Ishikawa (cell line): ENCODE data around the gene BARHL1.

Experiments used
- CEBPB ChIP-seq: IDR thresholded peaks from 2 replicates; pipeline ENCODE4 v1.6.1; 2012
- CREB1 ChIP-seq: IDR thresholded peaks from 2 replicates; pipeline ENCODE4 v1.6.1; 2012; ENCODE audit warnings: low read depth
- EGR1 ChIP-seq: IDR thresholded peaks from 2 replicates; pipeline ENCODE4 v1.6.1; 2012
- EP300 ChIP-seq: IDR thresholded peaks from 2 replicates; pipeline ENCODE4 v1.6.1; 2012; ENCODE audit warnings: borderline replicate concordance
- FOXM1 ChIP-seq: IDR thresholded peaks from 2 replicates; pipeline ENCODE4 v1.6.1; 2012; ENCODE audit warnings: low read depth, borderline replicate concordance
- MAX ChIP-seq: IDR thresholded peaks from 2 replicates; pipeline ENCODE4 v1.6.1; 2012
- NFIC ChIP-seq: IDR thresholded peaks from 2 replicates; pipeline ENCODE4 v1.6.1; 2012
- RAD21 ChIP-seq: IDR thresholded peaks from 2 replicates; pipeline ENCODE4 v1.6.1; 2012; ENCODE audit warnings: low read depth
- REST ChIP-seq: IDR thresholded peaks from 2 replicates; pipeline ENCODE4 v1.6.1; 2012; ENCODE audit warnings: low read depth, mild to moderate bottlenecking
- TAF1 ChIP-seq: IDR thresholded peaks from 2 replicates; pipeline ENCODE4 v1.6.1; 2012; ENCODE audit warnings: low read depth, mild to moderate bottlenecking
- TCF12 ChIP-seq: IDR thresholded peaks from 2 replicates; pipeline ENCODE4 v1.6.1; 2012; ENCODE audit warnings: low read depth
- TEAD4 ChIP-seq: IDR thresholded peaks from 2 replicates; pipeline ENCODE4 v1.6.1; 2012
- USF1 ChIP-seq: IDR thresholded peaks from 2 replicates; pipeline ENCODE4 v1.6.1; 2012
- YY1 ChIP-seq: IDR thresholded peaks from 2 replicates; pipeline ENCODE4 v1.6.1; 2012; ENCODE audit warnings: low read depth
- ZBTB7A ChIP-seq: IDR thresholded peaks from 2 replicates; pipeline ENCODE4 v1.6.1; 2012; ENCODE audit warnings: low read depth

BARHL1 gene

GRCh38 chr9:132538071-132538470, 44.3 kb upstream of the BARHL1 start:
- TF ChIP-seq NFIC: no peak

- TF ChIP-seq TCF12 (no peak), CEBPB (no peak), USF1 (no peak), RAD21 (no peak), EGR1 (no peak), ZBTB7A (no peak), EP300 (no peak), FOXM1 (no peak), REST (no peak)
Observed at GRCh38 chr9:132539096-132539495, 43.3 kb upstream of the BARHL1 start.

GRCh38 chr9:132541051-132541450, 41.4 kb upstream of the BARHL1 start:
- TF ChIP-seq MAX: no peak
- no peak for TF ChIP-seq FOXM1
- no peak for TF ChIP-seq ZBTB7A
- TF ChIP-seq TCF12: no peak
- no peak for TF ChIP-seq CEBPB
- TF ChIP-seq RAD21: no peak
- no peak for TF ChIP-seq EGR1

DNA sequence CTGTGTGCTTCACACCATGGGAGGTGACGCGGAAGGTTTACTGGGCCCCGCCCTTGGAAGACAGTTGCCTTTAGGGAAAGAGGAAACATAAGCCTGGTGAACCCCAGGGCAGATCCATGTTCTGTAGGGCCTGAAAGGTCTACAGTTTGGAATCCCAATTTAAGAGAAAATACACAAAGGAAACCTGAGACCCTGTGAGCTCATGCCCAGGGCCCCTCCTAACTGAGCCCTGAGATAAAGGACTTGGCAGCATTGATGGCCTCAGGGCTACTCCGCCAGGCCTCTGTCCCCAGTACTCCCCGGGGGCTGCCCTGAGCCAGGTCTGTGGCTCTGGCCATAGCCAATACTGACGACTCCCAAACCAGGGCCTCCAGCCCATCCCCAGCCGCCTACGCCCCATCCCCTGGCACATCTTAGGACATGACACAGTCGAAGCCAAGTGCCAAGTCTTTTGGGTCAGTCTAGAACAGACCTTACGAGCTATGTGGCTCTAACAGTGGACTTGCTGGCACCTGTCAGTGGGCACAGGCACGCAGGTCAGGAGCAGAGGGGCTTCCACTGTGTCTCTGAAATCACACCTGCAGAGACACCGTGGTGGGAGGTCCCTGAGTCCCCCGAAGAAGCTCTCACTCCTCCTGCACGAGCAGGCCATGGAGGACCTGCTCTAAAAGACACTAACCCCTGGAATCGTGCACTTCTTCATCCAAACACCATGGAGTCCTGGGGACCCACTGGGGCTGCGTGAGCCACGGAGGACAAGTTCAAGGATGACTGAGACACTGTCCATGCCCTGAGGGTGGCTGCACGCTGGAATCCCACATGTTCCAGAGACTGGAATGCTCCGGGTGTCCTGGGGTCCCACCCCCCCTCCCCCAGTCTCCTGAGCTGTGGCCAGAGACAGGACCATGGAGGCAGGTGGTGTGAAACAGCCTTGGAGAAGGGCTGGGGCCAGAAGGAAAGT, 40.3 kb upstream of the BARHL1 start:
- TF ChIP-seq ZBTB7A (no peak), REST (no peak), CEBPB (no peak), TCF12 (no peak), MAX (no peak), EP300 (no peak), TEAD4 (no peak), EGR1 (no peak), FOXM1 (no peak), USF1 (no peak), TAF1 (no peak), RAD21 (no peak), NFIC (no peak), YY1 (no peak), CREB1 (no peak)

DNA sequence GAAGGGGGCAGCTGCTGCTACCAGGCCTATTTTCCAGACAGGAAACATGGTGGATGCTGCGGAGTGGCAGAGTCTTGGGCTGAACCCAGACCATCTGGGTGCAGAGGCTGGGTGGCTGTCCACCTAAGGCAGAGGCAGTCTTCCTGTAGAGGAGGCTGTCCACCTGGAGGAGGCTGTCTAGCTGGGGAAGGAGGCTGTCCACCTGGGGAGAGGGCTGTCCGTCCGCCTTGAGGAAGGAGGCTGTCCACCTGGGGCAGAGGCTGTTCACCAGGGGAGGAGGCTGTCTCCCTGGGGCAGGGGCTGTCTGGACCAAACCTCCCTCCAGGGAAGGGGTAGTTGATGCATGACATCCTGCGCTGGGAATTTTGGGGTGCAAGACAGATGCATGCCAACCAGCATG, 39.2 kb upstream of the BARHL1 start:
- TF ChIP-seq RAD21 (no peak), TEAD4 (no peak), CREB1 (no peak), MAX (no peak), TCF12 (no peak)

GRCh38 chr9:132543960-132544359, 38.4 kb upstream of the BARHL1 start:
- TF ChIP-seq USF1 (no peak), CEBPB (no peak), NFIC (no peak), TEAD4 (no peak), YY1 (no peak), TCF12 (no peak)
